OCI-LY1 (cell line): Measurements from ENCODE around the gene FNDC5.

Experiments used
- EZH2 ChIP-seq: fragments of 200-600 bp; sonication (generic), shearing (Covaris generic); IDR thresholded peaks from 2 replicates; pipeline ENCODE4 v1.8.0; 2017; ENCODE audit warnings: borderline replicate concordance, mixed run types, mild to moderate bottlenecking, antibody characterized with exemption, low read length, moderate library complexity, mixed read lengths
- TF ChIP-seq, protein P1 (sequence below): fragments of 200-600 bp; sonication (generic), shearing (Covaris generic); IDR thresholded peaks from 2 replicates; pipeline ENCODE4 v1.5.1; 2017; ENCODE audit warnings: mild to moderate bottlenecking, antibody characterized with exemption, low read length, moderate library complexity, mixed read lengths

DNA sequence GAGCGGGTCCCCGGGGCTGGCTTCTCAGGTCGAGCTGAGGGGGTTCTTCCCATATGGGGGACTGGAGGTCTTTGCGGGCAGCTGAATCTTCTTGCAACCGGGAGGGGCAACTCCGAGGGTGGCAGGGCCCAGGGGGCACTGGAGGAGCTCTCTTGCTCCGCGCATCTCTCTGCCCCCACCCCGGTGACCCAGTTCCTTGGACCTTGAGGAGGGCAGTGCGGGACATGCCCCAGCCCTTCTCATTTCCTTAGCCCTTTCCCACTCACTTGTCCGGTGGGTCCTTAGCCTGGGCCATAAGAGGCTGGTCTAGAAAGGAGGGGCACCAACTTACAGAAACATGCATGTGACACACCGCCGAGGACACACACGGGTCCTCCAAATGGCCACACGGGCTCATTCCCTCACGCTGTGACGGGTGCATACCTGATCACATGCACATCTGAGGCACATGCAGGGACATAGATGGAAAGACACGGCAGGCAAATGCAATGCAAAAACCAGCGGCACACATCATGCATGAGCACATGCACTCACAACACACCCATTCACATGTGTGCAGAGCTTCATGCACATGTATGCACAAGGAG, 16.2 kb upstream of the FNDC5 start:
- TF ChIP-seq, protein P1, sequence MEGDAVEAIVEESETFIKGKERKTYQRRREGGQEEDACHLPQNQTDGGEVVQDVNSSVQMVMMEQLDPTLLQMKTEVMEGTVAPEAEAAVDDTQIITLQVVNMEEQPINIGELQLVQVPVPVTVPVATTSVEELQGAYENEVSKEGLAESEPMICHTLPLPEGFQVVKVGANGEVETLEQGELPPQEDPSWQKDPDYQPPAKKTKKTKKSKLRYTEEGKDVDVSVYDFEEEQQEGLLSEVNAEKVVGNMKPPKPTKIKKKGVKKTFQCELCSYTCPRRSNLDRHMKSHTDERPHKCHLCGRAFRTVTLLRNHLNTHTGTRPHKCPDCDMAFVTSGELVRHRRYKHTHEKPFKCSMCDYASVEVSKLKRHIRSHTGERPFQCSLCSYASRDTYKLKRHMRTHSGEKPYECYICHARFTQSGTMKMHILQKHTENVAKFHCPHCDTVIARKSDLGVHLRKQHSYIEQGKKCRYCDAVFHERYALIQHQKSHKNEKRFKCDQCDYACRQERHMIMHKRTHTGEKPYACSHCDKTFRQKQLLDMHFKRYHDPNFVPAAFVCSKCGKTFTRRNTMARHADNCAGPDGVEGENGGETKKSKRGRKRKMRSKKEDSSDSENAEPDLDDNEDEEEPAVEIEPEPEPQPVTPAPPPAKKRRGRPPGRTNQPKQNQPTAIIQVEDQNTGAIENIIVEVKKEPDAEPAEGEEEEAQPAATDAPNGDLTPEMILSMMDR = 0 out of 2 replicates have a peak, but pooled peaks have one; percentile 2
- no peak for TF ChIP-seq EZH2
